Adrenal gland (tissue), 12 donors: Measurements from ENCODE around the gene CHD3. TPM values are rescaled to one million over a fixed set of nuclear protein-coding genes. Genes with fewer than 3 reads are reported as not detected.
"Not testable (repeated sequence)": the region's sequence is repeated elsewhere in the genome, so short reads cannot be mapped to it uniquely, and the experiment has no call there.

Experiments used
- DNase-seq, 7 donors: peaks; one replicate each; pipeline ENCODE4 v3.0.0-alpha.2; 2019 to 2020
- H3K27ac ChIP-seq, 5 donors: fragments of 200-600 bp; sonication (generic) in 4 of 5; 1 replicate in 3 of 5; 2 replicates in 2 of 5; pipeline versions ENCODE4 v1.5.1 to v1.8.0; 2016 to 2020; ENCODE audit warnings: mild to moderate bottlenecking in 1 of 5
- H3K27me3 ChIP-seq: fragments of 200-600 bp; 2 replicates; pipeline ENCODE4 v1.8.0; 2021
- H3K36me3 ChIP-seq, 2 donors: fragments of 200-600 bp; replicated peaks in 1 of 2; 1 replicate in 1 of 2; 2 replicates in 1 of 2; pipeline versions ENCODE4 v1.5.1 to v1.8.0; 2018 to 2022
- H3K4me1 ChIP-seq, 2 donors: fragments of 200-600 bp; replicated peaks in 1 of 2; 1 replicate in 1 of 2; 2 replicates in 1 of 2; pipeline versions ENCODE4 v1.5.1 to v1.8.0; 2018 to 2021
- H3K4me3 ChIP-seq, 4 donors: fragments of 200-600 bp; sonication (generic) in 3 of 4; one replicate each; pipeline ENCODE4 v1.5.1; 2016 to 2018
- H3K9me3 ChIP-seq, 3 donors: fragments of 200-600 bp; sonication (generic) in 1 of 3; replicated peaks in 1 of 3; 1 replicate in 2 of 3; 2 replicates in 1 of 3; pipeline versions ENCODE4 v1.5.1 to v1.8.0; 2016 to 2021
- CTCF ChIP-seq, 6 experiments: fragments of 450-650 bp in 4 of 6; fragments of 200-600 bp in 2 of 6; sonication (generic) in 1 of 6; IDR thresholded peaks; 1 replicate in 5 of 6; 2 replicates in 1 of 6; pipeline versions ENCODE4 v1.5.1 to v1.8.0; 2016 to 2021; ENCODE audit warnings: antibody characterized with exemption in 6 of 6, mild to moderate bottlenecking in 2 of 6, moderate library complexity in 1 of 6
- POLR2A ChIP-seq, 2 donors: fragments of 450-650 bp; IDR thresholded peaks; one replicate each; pipeline ENCODE4 v1.6.1; 2017; ENCODE audit warnings: antibody characterized with exemption in 2 of 2, mild to moderate bottlenecking in 2 of 2, moderate library complexity in 1 of 2
- WGBS, 4 donors: extraction: QIAGEN DNeasy Blood & Tissue Kit in 2 of 4; methylation state at CpG; one replicate each; pipeline versions ENCODE4 v1.1.5 to v1.1.7; 2013 to 2017; 5-methylcytosine and 5-hydroxymethylcytosine counted together
- intact Hi-C, 2 donors: fragments of 100-400 bp; cut with DNase I; formaldehyde crosslinking; loops; one replicate each; pipeline versions ENCODE4 v1.14.1 to v1.15.0; 2022 to 2023
- polyA plus RNA-seq, 3 donors: library from polyadenylated mRNA; stranded (reverse); fragments of 200-250 nt in 2 of 3; fragments of 350-450 nt in 1 of 3; fragmentation: Illumina TruSeq in 1 of 3; extraction: RNeasy Lipid Tissue Mini Kit (QIAGEN cat#74804) in 1 of 3; gene quantifications; one replicate each; pipeline ENCODE4 v1.2.3, GENCODE V29; 2013 to 2014
- total RNA-seq, 9 donors: library from RNA; depleted of rRNA in 4 of 9; stranded (reverse); fragments of >200 nt in 4 of 9; fragments of 120-200 nt in 1 of 9; fragmentation: NEBNext Ultra II Directional in 1 of 9; extraction: Animal tissue kit (Norgen Biotek cat#: 25700) in 1 of 9; gene quantifications; one replicate each; pipeline versions ENCODE4 v1.1.0 to v1.2.4, GENCODE V29; 2013 to 2023
- donor health status: healthy with polysubstance abuse.
- donor health status: Bipolar disorder and iron deficiency.
- donor health status: DM: yes; HTN: yes; CAD: no.
- donor health status: DM: no; HTN: no; CAD: no.
- donor health status: DM: no; HTN: no; CAD: no.
- donor health status: DM: yes; HTN: yes; CAD: no.

Gene CHD3
- total and polyA plus RNA-seq, 12 donors: 43.8 to 326 (median 91.5) TPM

GRCh38 chr17:7859028-7859427 lies 29.6 kb upstream of the CHD3 start:
- Histone ChIP-seq H3K4me3 (peak overlapping the region in 1 of 4 donors; percentile 58), H3K4me1 (peaks cover 23 to 31% of the 10 kb centered on the region in 2 donors), H3K27me3 (no peaks in the 10 kb centered on the region), H3K27ac (no peak overlapping the region), H3K9me3 (no peaks in the 10 kb centered on the region), H3K36me3 (peaks cover 0 to 16% of the 10 kb centered on the region in 2 donors)
- 77 to 88% (median 83%) methylated on average over 8 of the region's 8 CpGs for WGBS, 4 donors
- no peak for TF ChIP-seq POLR2A (IDR thresholded peaks at IDR 0.05)
- no peak for TF ChIP-seq CTCF (IDR thresholded peaks at IDR 0.05)
- no peak for DNase-seq
- intact Hi-C loops: loop anchor here in 1 of 2 donors (5.0 kb wide), 1 partner anchor 37 kb away; no protein-coding TSS in a partner anchor

DNA sequence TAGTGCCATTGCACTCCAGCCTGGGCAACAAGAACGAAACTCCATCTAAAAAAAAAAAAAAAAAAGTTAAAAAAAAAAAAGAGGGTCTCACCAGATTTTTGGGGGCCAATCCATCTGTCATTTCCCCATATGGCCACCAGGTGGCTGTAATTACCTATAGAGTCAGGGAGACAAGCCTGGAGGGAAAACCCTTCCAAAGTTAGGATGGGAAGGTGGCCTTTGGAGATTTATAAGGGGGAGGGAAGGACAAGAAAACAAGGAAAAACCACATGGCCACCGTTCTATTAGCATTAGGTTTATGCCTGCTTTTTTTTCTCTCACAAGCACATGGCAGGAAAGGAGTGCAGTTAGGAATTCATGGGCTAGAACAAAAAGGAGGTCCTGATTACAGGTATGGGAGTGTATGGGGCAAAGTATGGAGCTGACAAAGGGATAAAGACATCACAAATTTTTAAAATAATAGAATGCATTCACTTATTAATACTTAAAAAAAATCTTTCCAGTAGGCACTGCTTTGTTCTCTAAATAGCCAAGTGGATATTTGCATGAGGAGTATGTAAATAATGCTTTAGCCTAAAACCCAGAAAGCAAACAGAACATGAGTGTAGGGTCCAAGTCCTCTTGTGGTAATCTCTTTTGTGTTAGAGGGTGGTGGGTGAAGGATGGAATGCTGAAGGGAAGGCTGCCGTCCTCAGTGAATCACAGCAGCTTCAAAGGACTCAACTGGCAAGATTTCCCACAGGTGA lies 25.7 kb upstream of the CHD3 start:
- Histone ChIP-seq H3K4me1 (peaks cover 10 to 11% of the 10 kb centered on the region in 2 donors), H3K27ac (no peak overlapping the region), H3K36me3 (peaks cover 0 to 21% of the 10 kb centered on the region in 2 donors), H3K4me3 (no peak overlapping the region), H3K27me3 (no peaks in the 10 kb centered on the region), H3K9me3 (no peaks in the 10 kb centered on the region)
- intact Hi-C loops: loop anchor here (5.0 to 10.0 kb wide), 4 partner anchors 34 to 129 kb away; partner anchors contain the start of gene RNF227 (in 1 of the 2)
- TF ChIP-seq CTCF (IDR thresholded peaks at IDR 0.05): peak; percentile 70 to 94 (median 79)
- no peak for TF ChIP-seq POLR2A (IDR thresholded peaks at IDR 0.05)
- WGBS, 4 donors: 33 to 44% (median 43%) methylated on average over 3 of the region's 3 CpGs
- peak; percentile 45 to 74 (median 49) for DNase-seq

DNA sequence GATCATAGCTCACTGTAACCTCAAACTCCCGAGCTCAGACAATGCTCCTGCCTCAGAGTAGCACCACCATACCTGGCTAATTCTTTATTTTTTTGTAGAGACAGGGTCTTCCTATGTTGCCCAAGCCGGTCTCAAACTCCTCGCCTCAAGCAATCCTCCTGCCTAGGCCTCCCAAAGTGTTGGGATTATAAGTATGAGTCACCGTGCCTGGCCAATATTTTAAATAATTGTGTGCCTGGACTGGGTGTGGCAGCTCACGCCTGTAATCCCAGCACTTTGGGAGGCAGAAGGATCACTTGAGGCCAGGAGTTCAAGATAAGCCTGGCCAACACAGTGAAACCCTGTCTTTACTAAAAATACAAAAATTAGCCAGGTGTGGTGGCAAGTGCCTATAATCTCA lies 24.2 kb upstream of the CHD3 start:
- not testable (repeated sequence) for H3K27ac ChIP-seq, H3K9me3 ChIP-seq, H3K27me3 ChIP-seq, H3K4me3 ChIP-seq, H3K4me1 ChIP-seq, DNase-seq
- 78 to 92% (median 86%) methylated on average over 3 to 5 of the region's 5 CpGs for WGBS, 4 donors
- intact Hi-C loops: loop anchor here (2.0 to 10.0 kb wide), 5 partner anchors 14 to 128 kb away; partner anchors contain the start of gene RNF227 (in 1 of the 2)
- H3K36me3 ChIP-seq: peaks cover 0 to 21% of the 10 kb centered on the region in 2 donors

DNA sequence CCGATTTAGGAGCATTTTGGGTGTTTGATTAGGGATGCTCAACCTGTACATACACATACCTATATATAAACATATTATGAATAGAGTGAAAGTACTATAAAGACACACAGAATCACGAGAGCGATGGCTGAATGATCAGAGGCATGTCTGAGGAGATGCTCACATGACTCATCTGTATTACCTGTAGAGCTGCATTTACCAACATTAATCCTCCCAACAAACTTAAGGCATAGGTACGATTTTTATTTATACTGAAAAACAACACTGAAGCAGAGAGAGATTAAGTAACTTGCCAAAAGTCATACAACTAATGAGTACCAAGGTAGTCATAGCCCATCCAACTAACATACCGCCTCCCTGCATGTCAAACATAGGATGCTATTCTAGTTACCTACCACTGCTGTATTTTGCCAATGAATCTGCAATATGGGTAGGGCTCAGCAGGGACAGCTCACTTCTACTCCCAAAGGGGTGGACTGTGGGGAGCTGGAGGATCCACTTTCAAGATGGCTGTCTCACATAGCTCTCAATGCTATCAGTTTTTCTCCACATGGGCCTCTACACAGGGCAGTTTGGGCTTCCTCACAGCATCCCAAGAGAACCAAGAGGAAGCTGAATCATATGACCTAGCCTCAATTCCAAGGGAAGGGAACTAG lies 23.5 kb upstream of the CHD3 start:
- 90 to 95% (median 92%) methylated on average over 5 of the region's 5 CpGs for WGBS, 4 donors

More for the DNA sequence above, 23.5 kb upstream of the CHD3 start:
- Histone ChIP-seq H3K36me3 (peaks cover 0 to 15% of the 10 kb centered on the region in 2 donors), H3K27me3 (no peaks in the 10 kb centered on the region), H3K27ac (no peak overlapping the region), H3K4me3 (no peak overlapping the region), H3K9me3 (no peaks in the 10 kb centered on the region), H3K4me1 (no peaks in the 10 kb centered on the region)
- DNase-seq: no peak
- TF ChIP-seq CTCF (IDR thresholded peaks at IDR 0.05): no peak
- no peak for TF ChIP-seq POLR2A (IDR thresholded peaks at IDR 0.05)
- intact Hi-C loops: loop anchor here (2.0 to 10.0 kb wide), 5 partner anchors 14 to 127 kb away; partner anchors contain the start of gene RNF227 (in 1 of the 2)
